ENCODE measurements around the gene FAIM.
"Not testable (repeated sequence)": the region's sequence is repeated elsewhere in the genome, so short reads cannot be mapped to it uniquely, and the experiment has no call there.

Gene FAIM

GRCh38 chr3:138608322-138609135 lies at the start of gene FAIM:
TSS of gene FAIM (plus strand) at chr3:138608771. CDS start at chr3:138619727, 10,956 bp downstream.
- TF ChIP-seq Cebpa-rat (IDR thresholded peaks at IDR 0.05): no peak
- Histone ChIP-seq H3K27ac (peak within 1 kb of the TSS; percentile 94), H3K9ac (peak within 1 kb of the TSS; percentile 93)

GRCh38 chr3:138559134-138559533 lies 49.4 kb upstream of the FAIM start:
- peaks cover 32% of the 10 kb centered on the region for H3K36me3 ChIP-seq
- H3K4me1 ChIP-seq: no peaks in the 10 kb centered on the region
- H3K27me3 ChIP-seq: no peaks in the 10 kb centered on the region
- H3K4me2 ChIP-seq: no peak overlapping the region
- H3K9ac ChIP-seq: no peak overlapping the region
- no peaks in the 10 kb centered on the region for H4K20me1 ChIP-seq
- H3K9me3 ChIP-seq: peaks cover 66% of the 10 kb centered on the region
- no peak for TF ChIP-seq Cebpa-rat (IDR thresholded peaks at IDR 0.05)
- H3K27ac ChIP-seq: no peak overlapping the region
- H3K4me3 ChIP-seq: no peak overlapping the region

More at GRCh38 chr3:138608322-138609135, at the start of gene FAIM:
- H3K4me3 ChIP-seq: peak within 1 kb of the TSS; percentile 77
- peak within 1 kb of the TSS; percentile 70 for H3K4me2 ChIP-seq
- H3K27me3 ChIP-seq: no peaks in the 10 kb centered on the region
- peaks cover 26% of the 10 kb centered on the region; the same call in 1 of the 2 replicates for H3K36me3 ChIP-seq
- no peaks in the 10 kb centered on the region for H4K20me1 ChIP-seq
- H3K9me3 ChIP-seq: peaks cover 2% of the 10 kb centered on the region; the same call in 1 of the 2 replicates
- peaks cover 26% of the 10 kb centered on the region for H3K4me1 ChIP-seq

GRCh38 chr3:138560501-138560900 lies 48.1 kb upstream of the FAIM start:
- Histone ChIP-seq H3K4me3 (no peak overlapping the region), H3K4me2 (no peak overlapping the region), H3K9me3 (peaks cover 52% of the 10 kb centered on the region), H3K4me1 (no peaks in the 10 kb centered on the region), H4K20me1 (no peaks in the 10 kb centered on the region), H3K36me3 (peaks cover 27% of the 10 kb centered on the region), H3K27ac (no peak overlapping the region), H3K9ac (no peak overlapping the region), H3K27me3 (no peaks in the 10 kb centered on the region)
- no peak for TF ChIP-seq Cebpa-rat (IDR thresholded peaks at IDR 0.05)

- not testable (repeated sequence) for H3K27me3 ChIP-seq, H3K4me1 ChIP-seq, H3K27ac ChIP-seq, H4K20me1 ChIP-seq, H3K4me3 ChIP-seq, H3K4me2 ChIP-seq, H3K9ac ChIP-seq
- peaks cover 41% of the 10 kb centered on the region for H3K9me3 ChIP-seq
- peaks cover 25% of the 10 kb centered on the region for H3K36me3 ChIP-seq
Measured at GRCh38 chr3:138562902-138563301, 45.7 kb upstream of the FAIM start.

- peaks cover 10% of the 10 kb centered on the region; the same call in 1 of the 2 replicates for H3K9me3 ChIP-seq
- H3K4me2 ChIP-seq: not testable (repeated sequence)
Measured at GRCh38 chr3:138566293-138566692, 42.3 kb upstream of the FAIM start.

GRCh38 chr3:138567403-138567802 lies 41.2 kb upstream of the FAIM start:
- H4K20me1 ChIP-seq: no peaks in the 10 kb centered on the region
- no peaks in the 10 kb centered on the region for H3K4me1 ChIP-seq
- no peak overlapping the region for H3K4me2 ChIP-seq
- H3K36me3 ChIP-seq: peaks cover 19% of the 10 kb centered on the region
- no peak for TF ChIP-seq Cebpa-rat (IDR thresholded peaks at IDR 0.05)
- H3K27ac ChIP-seq: no peak overlapping the region
- H3K27me3 ChIP-seq: no peaks in the 10 kb centered on the region
- H3K4me3 ChIP-seq: no peak overlapping the region
- H3K9me3 ChIP-seq: 0 out of 2 replicates have a peak, but pooled peaks cover 4% of the 10 kb centered on the region
- no peak overlapping the region for H3K9ac ChIP-seq

More at GRCh38 chr3:138566293-138566692, 42.3 kb upstream of the FAIM start:
- peaks cover 19% of the 10 kb centered on the region for H3K36me3 ChIP-seq
- not testable (repeated sequence) for H3K9ac ChIP-seq, H3K4me3 ChIP-seq, H3K27me3 ChIP-seq, H4K20me1 ChIP-seq, H3K4me1 ChIP-seq, H3K27ac ChIP-seq

GRCh38 chr3:138569090-138569489 lies 39.5 kb upstream of the FAIM start:
- Histone ChIP-seq H3K9ac (no peak overlapping the region), H3K4me3 (no peak overlapping the region), H3K4me2 (no peak overlapping the region), H3K9me3 (peaks cover 16% of the 10 kb centered on the region), H4K20me1 (no peaks in the 10 kb centered on the region), H3K4me1 (no peaks in the 10 kb centered on the region), H3K36me3 (peaks cover 32% of the 10 kb centered on the region), H3K27me3 (no peaks in the 10 kb centered on the region), H3K27ac (no peak overlapping the region)
- TF ChIP-seq Cebpa-rat (IDR thresholded peaks at IDR 0.05): no peak

GRCh38 chr3:138569624-138570023 lies 38.9 kb upstream of the FAIM start:
- H3K4me2 ChIP-seq, H3K9ac ChIP-seq, H3K4me1 ChIP-seq, H3K4me3 ChIP-seq, H3K27me3 ChIP-seq, H4K20me1 ChIP-seq, H3K27ac ChIP-seq: not testable (repeated sequence)
- Histone ChIP-seq H3K9me3 (peaks cover 22% of the 10 kb centered on the region), H3K36me3 (peaks cover 37% of the 10 kb centered on the region)

- Histone ChIP-seq H3K9me3 (peaks cover 23% of the 10 kb centered on the region), H3K4me2 (no peak overlapping the region), H3K27me3 (no peaks in the 10 kb centered on the region), H3K27ac (no peak overlapping the region), H4K20me1 (no peaks in the 10 kb centered on the region), H3K36me3 (peaks cover 36% of the 10 kb centered on the region), H3K4me3 (no peak overlapping the region), H3K4me1 (peaks cover 10% of the 10 kb centered on the region), H3K9ac (no peak overlapping the region)
- TF ChIP-seq Cebpa-rat (IDR thresholded peaks at IDR 0.05): no peak
Measured at GRCh38 chr3:138573138-138573537, 35.4 kb upstream of the FAIM start.

GRCh38 chr3:138578141-138578540 lies 30.4 kb upstream of the FAIM start:
- Histone ChIP-seq H3K9me3 (peaks cover 18% of the 10 kb centered on the region), H3K36me3 (peaks cover 19% of the 10 kb centered on the region), H3K27me3 (no peaks in the 10 kb centered on the region), H4K20me1 (no peaks in the 10 kb centered on the region), H3K4me3 (peak overlapping the region; percentile 41; the same call in 1 of the 2 replicates), H3K4me2 (peak overlapping the region; percentile 78), H3K27ac (peak overlapping the region; percentile 69), H3K4me1 (peaks cover 40% of the 10 kb centered on the region), H3K9ac (no peak overlapping the region)
- TF ChIP-seq Cebpa-rat (IDR thresholded peaks at IDR 0.05): no peak
